HUES6 (cell line): ENCODE measurements around the gene ZC3HAV1L.
"Not testable (repeated sequence)": the region's sequence is repeated elsewhere in the genome, so short reads cannot be mapped to it uniquely, and the experiment has no call there.

ENCODE experiments used
- H3K27ac ChIP-seq: 2 replicates; pipeline ENCODE4 v1.7.0; 2013; ENCODE audit warnings: low read depth, mild to moderate bottlenecking, low read length, inconsistent platforms
- H3K27me3 ChIP-seq: 2 replicates; pipeline ENCODE4 v1.6.1; 2013; ENCODE audit warnings: low read length; ENCODE audit not compliant: control insufficient read depth, insufficient read depth
- H3K36me3 ChIP-seq: 2 replicates; pipeline ENCODE4 v1.6.1; 2013; ENCODE audit warnings: low read length; ENCODE audit not compliant: control insufficient read depth, insufficient read depth
- H3K4me1 ChIP-seq: 2 replicates; pipeline ENCODE4 v1.6.1; 2013; ENCODE audit warnings: low read length; ENCODE audit not compliant: control insufficient read depth, insufficient read depth
- H3K4me3 ChIP-seq: 2 replicates; pipeline ENCODE4 v1.5.1; 2013; ENCODE audit warnings: low read depth, low read length
- H3K9ac ChIP-seq: one replicate; pipeline ENCODE4 v1.6.1; 2013; ENCODE audit warnings: mild to moderate bottlenecking, low read length
- H3K9me3 ChIP-seq: 2 replicates; pipeline ENCODE4 v1.6.1; 2013; ENCODE audit warnings: low read depth, low read length; ENCODE audit not compliant: control insufficient read depth, insufficient read depth

The ZC3HAV1L gene

DNA sequence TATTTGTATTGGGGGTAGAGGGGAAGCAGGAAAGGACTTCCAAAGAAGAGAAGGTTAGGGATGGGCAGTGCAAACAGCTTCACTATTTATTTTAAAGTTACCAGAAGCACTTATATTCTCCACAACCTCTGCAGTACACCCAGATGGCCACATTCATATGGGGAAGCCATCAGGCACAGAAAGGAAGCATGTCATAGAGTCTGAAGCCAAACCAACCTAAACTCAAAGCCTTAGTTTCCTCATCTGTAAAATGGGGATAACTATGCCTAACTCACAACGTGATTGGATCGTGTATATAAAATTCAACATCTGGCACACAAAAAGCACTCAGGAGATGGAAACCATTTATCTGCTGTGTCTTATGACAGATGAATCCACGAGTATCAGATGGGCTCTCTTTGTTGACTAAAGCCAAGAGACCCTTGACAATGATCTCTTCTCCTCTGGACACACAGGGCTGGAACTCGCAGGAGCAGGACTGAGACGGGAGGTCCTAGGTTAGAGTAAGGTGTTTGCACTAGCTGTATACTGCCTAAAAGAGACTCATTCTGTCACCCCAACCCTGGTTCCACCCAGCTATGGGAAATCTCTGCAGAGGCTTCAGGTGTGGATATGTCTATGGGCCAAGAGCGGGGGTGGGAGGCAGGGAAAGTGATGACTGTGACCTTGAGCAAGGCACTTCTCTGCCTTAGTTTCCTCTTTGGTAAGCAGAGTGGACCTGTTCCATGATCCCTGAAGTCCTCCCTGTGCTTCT lies 56.4 kb downstream of the ZC3HAV1L start:
- Histone ChIP-seq H3K9ac (peak overlapping the region; percentile 31), H3K4me3 (peak overlapping the region; percentile 86), H3K36me3 (no peaks in the 10 kb centered on the region), H3K4me1 (peaks cover 45% of the 10 kb centered on the region), H3K27me3 (peaks cover 24% of the 10 kb centered on the region), H3K27ac (no peak overlapping the region), H3K9me3 (no peaks in the 10 kb centered on the region)

DNA sequence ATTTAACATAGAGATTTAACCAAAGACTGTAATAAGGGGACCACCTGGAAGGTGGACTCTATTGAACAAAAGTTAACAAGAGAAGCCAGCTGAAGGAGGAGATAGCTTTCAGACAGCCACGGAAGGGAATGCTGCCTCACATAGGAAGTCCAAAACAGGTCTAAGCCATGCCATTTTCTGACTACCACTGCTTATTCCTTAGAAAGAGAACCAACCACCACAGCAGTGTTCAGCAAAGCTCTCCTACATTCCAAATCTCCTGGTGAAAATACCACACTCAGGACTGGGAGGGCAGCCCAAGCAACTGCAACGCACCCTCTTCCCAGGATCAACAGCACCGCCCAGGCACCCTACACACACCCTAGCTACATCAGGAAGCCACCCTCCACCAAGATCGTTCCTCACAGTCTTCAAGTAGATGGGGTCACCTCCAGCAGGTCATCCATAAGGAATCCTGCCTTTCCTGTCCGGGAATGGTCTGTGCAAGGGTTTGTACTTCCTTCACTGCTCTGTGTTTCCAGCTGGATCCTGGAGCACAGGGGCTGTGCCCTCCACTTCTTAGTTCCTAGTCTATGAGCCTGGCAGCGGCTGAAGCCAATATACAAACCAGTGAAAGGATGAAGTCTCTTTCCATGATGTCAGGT lies 57.2 kb downstream of the ZC3HAV1L start:
- no peak overlapping the region for H3K9ac ChIP-seq
- H3K4me3 ChIP-seq: no peak overlapping the region
- H3K27me3 ChIP-seq: peaks cover 24% of the 10 kb centered on the region
- no peak overlapping the region for H3K27ac ChIP-seq
- no peaks in the 10 kb centered on the region for H3K9me3 ChIP-seq
- peaks cover 53% of the 10 kb centered on the region for H3K4me1 ChIP-seq
- no peaks in the 10 kb centered on the region for H3K36me3 ChIP-seq

- peaks cover 55% of the 10 kb centered on the region for H3K4me1 ChIP-seq
- H3K36me3 ChIP-seq, H3K4me3 ChIP-seq, H3K9me3 ChIP-seq, H3K9ac ChIP-seq, H3K27ac ChIP-seq: not testable (repeated sequence)
- H3K27me3 ChIP-seq: peaks cover 10% of the 10 kb centered on the region
Observed at GRCh38 chr7:138976161-138976560, 59.7 kb downstream of the ZC3HAV1L start.
